CD4-positive, alpha-beta T cell (primary cell): ENCODE data around the gene KRTAP3-3. TPM values are rescaled to one million over a fixed set of nuclear protein-coding genes. Genes with fewer than 3 reads are reported as not detected.
"Not testable (repeated sequence)": the region's sequence is repeated elsewhere in the genome, so short reads cannot be mapped to it uniquely, and the experiment has no call there.

Experiments used
- ATAC-seq: fragments of 200-7000 bp; cut with Tn5 transposase; one replicate; pipeline ENCODE4 v1.10.0; 2022; ENCODE audit warnings: mild to moderate bottlenecking; ENCODE audit not compliant: poor library complexity
- CTCF ChIA-PET: fragments of 350-600 bp; sonication (Branson Sonifier 250); formaldehyde crosslinking; loops from one replicate; lab custom pipeline; 2021; ENCODE audit warnings: antibody characterized with exemption, inconsistent platforms; lab: Charles Lee
- POLR2A ChIA-PET: fragments of 350-600 bp; sonication (Branson Sonifier 250); formaldehyde crosslinking; loops from one replicate; lab custom pipeline; 2021; ENCODE audit warnings: antibody characterized with exemption, inconsistent platforms; lab: Charles Lee
- DNase-seq, 14 experiments: peaks; one replicate each; pipeline ENCODE4 v3.0.0-alpha.2; 2013 to 2020; ENCODE audit warnings: mixed read lengths in 2 of 14
- H3K27ac ChIP-seq, 2 donors: one replicate each; pipeline versions ENCODE4 v1.5.1 to v1.7.0; 2013; ENCODE audit warnings: low read length in 2 of 2, low read depth in 1 of 2, mild to moderate bottlenecking in 1 of 2
- H3K27me3 ChIP-seq, 2 experiments: 1 replicate in 1 of 2; 2 replicates in 1 of 2; pipeline versions ENCODE4 v1.6.1 to v1.7.0; 2013; ENCODE audit warnings: low read length in 2 of 2, control low read depth in 1 of 2, mild to moderate bottlenecking in 1 of 2, moderate library complexity in 1 of 2; ENCODE audit not compliant: insufficient read depth in 2 of 2, control insufficient read depth in 1 of 2
- H3K36me3 ChIP-seq: one replicate; pipeline ENCODE4 v1.6.1; 2013; ENCODE audit warnings: low read length, control low read depth; ENCODE audit not compliant: insufficient read depth
- H3K4me1 ChIP-seq: one replicate; pipeline ENCODE4 v1.6.1; 2013; ENCODE audit warnings: low read length, control low read depth; ENCODE audit not compliant: insufficient read depth
- H3K4me3 ChIP-seq: one replicate; pipeline ENCODE4 v1.5.1; 2013; ENCODE audit warnings: mild to moderate bottlenecking, low read length, moderate library complexity
- H3K9me3 ChIP-seq, 2 experiments: 1 replicate in 1 of 2; 2 replicates in 1 of 2; pipeline versions ENCODE4 v1.6.1 to v1.7.0; 2013; ENCODE audit warnings: low read length in 2 of 2, mild to moderate bottlenecking in 2 of 2, control low read depth in 1 of 2, moderate library complexity in 1 of 2; ENCODE audit not compliant: control insufficient read depth in 1 of 2, insufficient read depth in 1 of 2
- H3K27ac Mint-ChIP-seq: one replicate; pipeline ENCODE4 v1.8.0; 2020; ENCODE audit warnings: mixed read lengths
- H3K27me3 Mint-ChIP-seq: one replicate; pipeline ENCODE4 v1.8.0; 2021; ENCODE audit warnings: mixed read lengths
- H3K36me3 Mint-ChIP-seq: one replicate; pipeline ENCODE4 v1.8.0; 2021; ENCODE audit warnings: low read depth, mixed read lengths
- H3K4me1 Mint-ChIP-seq: one replicate; pipeline ENCODE4 v1.8.0; 2021; ENCODE audit warnings: low read depth, mixed read lengths
- H3K4me3 Mint-ChIP-seq: one replicate; pipeline ENCODE4 v1.8.0; 2020; ENCODE audit warnings: mild to moderate bottlenecking, mixed read lengths
- H3K9me3 Mint-ChIP-seq: one replicate; pipeline ENCODE4 v1.8.0; 2020; ENCODE audit warnings: mixed read lengths
- CTCF ChIP-seq: fragments of 200-600 bp; IDR thresholded peaks from one replicate; pipeline ENCODE4 v1.8.0; 2022; ENCODE audit warnings: antibody characterized with exemption, mild to moderate bottlenecking
- intact Hi-C, 2 experiments: fragments of 100-400 bp; cut with DNase I in 1 of 2; cut with micrococcal nuclease in 1 of 2; formaldehyde crosslinking; loops; one replicate each; pipeline versions ENCODE4 v1.15.1 to v1.9.0; 2023 to 2025; cut with DNase I, micrococcal nuclease
- total RNA-seq, 174 experiments: library from RNA in 2 of 174; stranded (reverse) in 2 of 174; gene quantifications; one replicate each; pipeline ENCODE4 v1.2.3 and lab custom pipeline; 2021 to 2026

Gene KRTAP3-3
- total RNA-seq, 2 experiments from 2014 or later: not detected

- intact Hi-C loops: no loop called here
- H3K4me3 Mint-ChIP-seq: no peak overlapping the region
- H3K9me3 Mint-ChIP-seq: no peaks in the 10 kb centered on the region
- peaks cover 4% of the 10 kb centered on the region for H3K27me3 Mint-ChIP-seq
- ChIA-PET CTCF (interaction anchor here (0.6 kb wide), 1 partner anchor 266 kb away, joined by 3 read pairs; no protein-coding TSS in a partner anchor), POLR2A (no interaction called here)
- ATAC-seq (no peak), DNase-seq (no peak)
- Histone ChIP-seq H3K36me3 (no peaks in the 10 kb centered on the region), H3K4me1 (no peaks in the 10 kb centered on the region), H3K27me3 (no peaks in the 10 kb centered on the region), H3K4me3 (no peak overlapping the region), H3K9me3 (peaks cover 0 to 2% of the 10 kb centered on the region in 2 experiments), H3K27ac (no peak overlapping the region)
- no peak for TF ChIP-seq CTCF
- H3K27ac Mint-ChIP-seq: no peak overlapping the region
- no peaks in the 10 kb centered on the region for H3K36me3 Mint-ChIP-seq
- no peaks in the 10 kb centered on the region for H3K4me1 Mint-ChIP-seq
Observed at GRCh38 chr17:41037853-41038350, 43.9 kb upstream of the KRTAP3-3 start.

- intact Hi-C loops, H3K9me3 Mint-ChIP-seq, CTCF ChIA-PET, H3K4me1 ChIP-seq, H3K4me3 ChIP-seq, H3K4me1 Mint-ChIP-seq, H3K27ac ChIP-seq, ATAC-seq, POLR2A ChIA-PET, H3K27ac Mint-ChIP-seq, H3K36me3 ChIP-seq, DNase-seq, H3K9me3 ChIP-seq, H3K4me3 Mint-ChIP-seq, H3K36me3 Mint-ChIP-seq, H3K27me3 ChIP-seq: not testable (repeated sequence)
- H3K27me3 Mint-ChIP-seq: peaks cover 30% of the 10 kb centered on the region
Observed at GRCh38 chr17:41034346-41034935, 40.5 kb upstream of the KRTAP3-3 start, which contains the start of gene KRTAP1-3. Gene KRTAP1-3, minus strand, starts transcription at chr17:41034874. Its CDS starts 53 bp downstream, at chr17:41034821.

GRCh38 chr17:41029633-41030245, 35.8 kb upstream of the KRTAP3-3 start, which contains the start of gene KRTAP1-4:
Gene KRTAP1-4, minus strand, starts transcription at chr17:41030195. Its CDS starts 117 bp downstream, at chr17:41030078.
- no peaks in the 10 kb centered on the region for H3K36me3 Mint-ChIP-seq
- ATAC-seq: no peak
- no peaks in the 10 kb centered on the region for H3K9me3 ChIP-seq
- no peak for TF ChIP-seq CTCF
- peaks cover 2 to 4% of the 10 kb centered on the region in 2 experiments for H3K27me3 ChIP-seq
- H3K4me3 ChIP-seq: no peak within 1 kb of the TSS
- H3K4me1 Mint-ChIP-seq: no peaks in the 10 kb centered on the region
- no peak within 1 kb of the TSS for H3K27ac Mint-ChIP-seq
- intact Hi-C loops: no loop called here
- H3K27me3 Mint-ChIP-seq: peaks cover 51% of the 10 kb centered on the region
- no peaks in the 10 kb centered on the region for H3K9me3 Mint-ChIP-seq
- CTCF ChIA-PET: no interaction called here
- no peaks in the 10 kb centered on the region for H3K4me1 ChIP-seq
- no peak within 1 kb of the TSS for H3K4me3 Mint-ChIP-seq
- H3K36me3 ChIP-seq: no peaks in the 10 kb centered on the region
- POLR2A ChIA-PET: interaction anchor here (0.6 kb wide), 1 partner anchor 12 kb away, joined by 3 read pairs; no protein-coding TSS in a partner anchor
- no peak for DNase-seq
- no peak within 1 kb of the TSS for H3K27ac ChIP-seq
